Vagina (tissue), 2 donors: ENCODE measurements around the gene ATP6V0A1. TPM values are rescaled to one million over a fixed set of nuclear protein-coding genes. Genes with fewer than 3 reads are reported as not detected.
A peak's percentile ranks its signal among the peaks of the same experiment; 100 is the strongest.

Experiments
- DNase-seq, 2 donors: peaks; one replicate each; pipeline ENCODE4 v3.0.0-alpha.2; 2017; ENCODE audit errors: extremely low spot score in 2 of 2
- H3K27ac ChIP-seq: fragments of 200-600 bp; sonication (generic); one replicate; pipeline ENCODE4 v1.5.1; 2019
- H3K27me3 ChIP-seq: fragments of 200-600 bp; sonication (generic); one replicate; pipeline ENCODE4 v1.5.1; 2019
- H3K36me3 ChIP-seq, 2 donors: fragments of 200-600 bp; sonication (generic); one replicate each; pipeline ENCODE4 v1.5.1; 2017 to 2019
- H3K4me1 ChIP-seq: fragments of 200-600 bp; sonication (generic); one replicate; pipeline ENCODE4 v1.5.1; 2019
- H3K4me3 ChIP-seq, 2 donors: fragments of 200-600 bp; sonication (generic); 1 replicate in 1 of 2; 2 replicates in 1 of 2; pipeline ENCODE4 v1.5.1; 2016 to 2019
- H3K9me3 ChIP-seq: fragments of 200-600 bp; sonication (generic); one replicate; pipeline ENCODE4 v1.5.1; 2019
- CTCF ChIP-seq, 3 experiments: fragments of 450-650 bp in 2 of 3; fragments of 200-600 bp in 1 of 3; sonication (generic) in 1 of 3; IDR thresholded peaks; one replicate each; pipeline ENCODE4 v1.5.1; 2017 to 2019; ENCODE audit warnings: antibody characterized with exemption in 3 of 3, mild to moderate bottlenecking in 2 of 3, moderate library complexity in 2 of 3
- POLR2A ChIP-seq, 2 donors: fragments of 450-650 bp; IDR thresholded peaks; one replicate each; pipeline ENCODE4 v1.6.1; 2017; ENCODE audit warnings: antibody characterized with exemption in 2 of 2, mild to moderate bottlenecking in 2 of 2, moderate library complexity in 2 of 2
- POLR2AphosphoS5 ChIP-seq, 2 donors: sonication (generic); formaldehyde crosslinking; IDR thresholded peaks; one replicate each; pipeline ENCODE4 v1.9.0; 2017; ENCODE audit warnings: antibody characterized with exemption in 2 of 2, mild to moderate bottlenecking in 2 of 2, low read depth in 1 of 2; ENCODE audit not compliant: insufficient read depth in 1 of 2
- intact Hi-C: fragments of 100-400 bp; cut with DNase I; formaldehyde crosslinking; loops from one replicate; pipeline ENCODE4 v1.15.1; 2023
- total RNA-seq: library from RNA; depleted of rRNA; stranded (reverse); fragments of >200 nt; gene quantifications from one replicate; pipeline ENCODE4 v1.2.3, GENCODE V29; 2016

The ATP6V0A1 gene
- total RNA-seq, 1 donor from 2014 or later, result 72.4 TPM

- H3K27ac ChIP-seq, result peak overlapping the region; percentile 37
- no peak for DNase-seq
- TF ChIP-seq POLR2AphosphoS5 (IDR thresholded peaks at IDR 0.05; ENCODE audit: insufficient read depth in 1 of 2, low read depth in 1 of 2), result no peak
- peaks cover 50% of the 10 kb centered on the region for H3K4me1 ChIP-seq
- intact Hi-C loops, result loop anchor here (5.0 kb wide), 1 partner anchor 97 kb away; no protein-coding TSS in a partner anchor
- no peak overlapping the region for H3K4me3 ChIP-seq
- H3K36me3 ChIP-seq, result no peaks in the 10 kb centered on the region
- H3K9me3 ChIP-seq, result no peaks in the 10 kb centered on the region
- H3K27me3 ChIP-seq, result no peaks in the 10 kb centered on the region
These were observed 33.6 kb upstream of the ATP6V0A1 start for GRCh38 chr17:42424991-42425610.

GRCh38 chr17:42428141-42428944 lies 30.3 kb upstream of the ATP6V0A1 start:
- Histone ChIP-seq H3K4me1 (peaks cover 34% of the 10 kb centered on the region), H3K36me3 (no peaks in the 10 kb centered on the region), H3K27ac (peak overlapping the region; percentile 66), H3K4me3 (no peak overlapping the region), H3K27me3 (no peaks in the 10 kb centered on the region), H3K9me3 (no peaks in the 10 kb centered on the region)
- no peak for DNase-seq
- TF ChIP-seq CTCF (IDR thresholded peaks at IDR 0.05), result peak in 2 of 3 experiments; percentile 30 to 64
- TF ChIP-seq POLR2A (IDR thresholded peaks at IDR 0.05), result no peak
- peak in 1 of 2 donors; percentile 89 for TF ChIP-seq POLR2AphosphoS5 (IDR thresholded peaks at IDR 0.05; ENCODE audit: insufficient read depth in 1 of 2, low read depth in 1 of 2)
- intact Hi-C loops, result no loop called here

GRCh38 chr17:42429726-42430447 lies 28.8 kb upstream of the ATP6V0A1 start:
- no peaks in the 10 kb centered on the region for H3K36me3 ChIP-seq
- H3K27ac ChIP-seq, result no peak overlapping the region
- H3K9me3 ChIP-seq, result no peaks in the 10 kb centered on the region
- intact Hi-C loops, result no loop called here
- DNase-seq, result no peak
- TF ChIP-seq POLR2A (IDR thresholded peaks at IDR 0.05) (no peak), POLR2AphosphoS5 (IDR thresholded peaks at IDR 0.05; ENCODE audit: insufficient read depth in 1 of 2, low read depth in 1 of 2) (no peak), CTCF (IDR thresholded peaks at IDR 0.05) (no peak)
- no peaks in the 10 kb centered on the region for H3K27me3 ChIP-seq
- no peak overlapping the region for H3K4me3 ChIP-seq
- peaks cover 22% of the 10 kb centered on the region for H3K4me1 ChIP-seq

GRCh38 chr17:42431758-42432161 lies 26.9 kb upstream of the ATP6V0A1 start:
- H3K36me3 ChIP-seq, result no peaks in the 10 kb centered on the region
- no peak for DNase-seq
- no peaks in the 10 kb centered on the region for H3K27me3 ChIP-seq
- H3K9me3 ChIP-seq, result no peaks in the 10 kb centered on the region
- H3K27ac ChIP-seq, result no peak overlapping the region
- H3K4me3 ChIP-seq, result no peak overlapping the region
- no peak for TF ChIP-seq POLR2AphosphoS5 (IDR thresholded peaks at IDR 0.05; ENCODE audit: insufficient read depth in 1 of 2, low read depth in 1 of 2)
- H3K4me1 ChIP-seq, result peaks cover 19% of the 10 kb centered on the region
- intact Hi-C loops, result no loop called here

DNA sequence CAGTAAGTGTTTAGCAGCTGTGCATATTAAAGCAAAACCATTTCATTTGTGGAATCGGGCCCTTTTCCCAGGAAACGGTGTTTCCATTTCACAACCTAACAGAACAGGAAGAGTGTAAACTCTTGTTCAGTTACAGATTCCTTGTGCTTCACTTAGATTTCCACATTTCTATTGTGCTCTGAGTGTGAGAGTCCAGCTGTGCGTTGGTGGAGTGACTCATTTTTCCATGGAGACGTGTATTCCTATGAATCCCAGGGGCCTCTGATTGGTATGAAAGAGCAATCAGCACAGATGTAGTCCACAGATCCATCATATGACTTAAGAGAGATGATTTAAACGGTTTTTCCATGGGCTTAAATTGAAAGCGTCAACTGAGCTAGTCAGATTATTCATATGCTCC lies 22.3 kb upstream of the ATP6V0A1 start:
- Histone ChIP-seq H3K4me1 (peaks cover 4% of the 10 kb centered on the region), H3K27ac (peak overlapping the region; percentile 77), H3K27me3 (no peaks in the 10 kb centered on the region), H3K9me3 (no peaks in the 10 kb centered on the region), H3K4me3 (no peak overlapping the region), H3K36me3 (no peaks in the 10 kb centered on the region)
- no peak for DNase-seq
- intact Hi-C loops, result no loop called here
- TF ChIP-seq POLR2AphosphoS5 (IDR thresholded peaks at IDR 0.05; ENCODE audit: insufficient read depth in 1 of 2, low read depth in 1 of 2) (peak in 1 of 2 donors; percentile 23), CTCF (IDR thresholded peaks at IDR 0.05) (no peak)
